ENCODE data around the gene IFT122. TPM values are rescaled to one million over a fixed set of nuclear protein-coding genes. Genes with fewer than 3 reads are reported as not detected.
A peak's percentile ranks its signal among the peaks of the same experiment; 100 is the strongest.
"Not testable (repeated sequence)": the region's sequence is repeated elsewhere in the genome, so short reads cannot be mapped to it uniquely, and the experiment has no call there.

IFT122 gene
- polyA plus RNA-seq (ENCODE audit: insufficient read length), result 41.2 TPM

GRCh38 chr3:129439817-129440617 is at the start of gene IFT122, which contains the start of gene MBD4:
TSS of gene IFT122 (plus strand) at chr3:129440224. CDS start at chr3:129440331, 107 bp downstream.
TSS of gene MBD4 (minus strand) at chr3:129439948. CDS start at chr3:129439833, 115 bp downstream.
- DNase-seq, result peak; percentile 97

- not testable (repeated sequence) for DNase-seq
These were observed 48.4 kb upstream of the IFT122 start for GRCh38 chr3:129391583-129391982.

GRCh38 chr3:129392106-129392887 is 47.7 kb upstream of the IFT122 start:
- DNase-seq, result not testable (repeated sequence)

GRCh38 chr3:129393271-129393670 is 46.8 kb upstream of the IFT122 start:
- DNase-seq, result no peak

GRCh38 chr3:129393760-129394564 is 46.1 kb upstream of the IFT122 start:
- DNase-seq, result not testable (repeated sequence)

GRCh38 chr3:129398803-129399144 is 41.2 kb upstream of the IFT122 start:
- no peak for DNase-seq

GRCh38 chr3:129399145-129399894 is 40.7 kb upstream of the IFT122 start:
- peak; percentile 94 for DNase-seq

- DNase-seq, result no peak
These were observed 40.1 kb upstream of the IFT122 start for GRCh38 chr3:129399895-129400357.

- no peak for DNase-seq
These were observed 37.8 kb upstream of the IFT122 start for GRCh38 chr3:129402210-129402609.

GRCh38 chr3:129402616-129403015 is 37.4 kb upstream of the IFT122 start:
- no peak for DNase-seq

GRCh38 chr3:129403450-129403849 is 36.6 kb upstream of the IFT122 start:
- no peak for DNase-seq

GRCh38 chr3:129404130-129404529 is 35.9 kb upstream of the IFT122 start:
- DNase-seq, result no peak

GRCh38 chr3:129404610-129405009 is 35.4 kb upstream of the IFT122 start:
- no peak for DNase-seq

GRCh38 chr3:129409541-129409940 is 30.5 kb upstream of the IFT122 start:
- no peak for DNase-seq

GRCh38 chr3:129410971-129411370 is 29.1 kb upstream of the IFT122 start:
- DNase-seq, result no peak

- DNase-seq, result no peak
These were observed 27.4 kb upstream of the IFT122 start for GRCh38 chr3:129412542-129413198.

GRCh38 chr3:129413238-129413637 is 26.8 kb upstream of the IFT122 start:
- not testable (repeated sequence) for DNase-seq

GRCh38 chr3:129413687-129414506 is 26.1 kb upstream of the IFT122 start:
- no peak for DNase-seq

- no peak for DNase-seq
These were observed 24.6 kb upstream of the IFT122 start for GRCh38 chr3:129415378-129415777.

- DNase-seq, result no peak
These were observed 24.2 kb upstream of the IFT122 start for GRCh38 chr3:129415830-129416229.
